A204.1 (cell line): ENCODE results near the gene KIF12.
"Not testable (repeated sequence)": the region's sequence is repeated elsewhere in the genome, so short reads cannot be mapped to it uniquely, and the experiment has no call there.

ENCODE experiments used
- FAIRE-seq: peaks from 2 replicates; lab custom pipeline; 2012; peaks lifted over from hg19 to GRCh38; lab: Jason Lieb, UNC

KIF12 gene

GRCh38 chr9:114083666-114084065 is 15.4 kb downstream of the KIF12 start:
- no peak for FAIRE-seq

GRCh38 chr9:114082763-114083412 is 16.2 kb downstream of the KIF12 start:
- FAIRE-seq: not testable (repeated sequence)

- FAIRE-seq: peak; percentile 19
Observed at GRCh38 chr9:114082017-114082762, 16.9 kb downstream of the KIF12 start.

GRCh38 chr9:114081441-114082016 is 17.6 kb downstream of the KIF12 start:
- no peak for FAIRE-seq

GRCh38 chr9:114080773-114081440 is 18.2 kb downstream of the KIF12 start:
- no peak for FAIRE-seq

- no peak for FAIRE-seq
Observed at GRCh38 chr9:114080195-114080772, 18.8 kb downstream of the KIF12 start.

GRCh38 chr9:114078781-114079156 is 20.3 kb downstream of the KIF12 start:
- no peak for FAIRE-seq

GRCh38 chr9:114078021-114078780 is 20.9 kb downstream of the KIF12 start, which contains the start of gene AMBP:
TSS of gene AMBP (minus strand) at chr9:114078300. CDS start at chr9:114078209, 91 bp downstream.
- FAIRE-seq: no peak

- no peak for FAIRE-seq
Observed at GRCh38 chr9:114077162-114077837, 21.8 kb downstream of the KIF12 start.

GRCh38 chr9:114076237-114077161 is 22.6 kb downstream of the KIF12 start:
- no peak for FAIRE-seq

- FAIRE-seq: no peak
Observed at GRCh38 chr9:114075602-114076001, 23.5 kb downstream of the KIF12 start.

GRCh38 chr9:114072184-114073140 is 26.6 kb downstream of the KIF12 start:
- FAIRE-seq: no peak

- no peak for FAIRE-seq
Observed at GRCh38 chr9:114071197-114071795, 27.8 kb downstream of the KIF12 start.

- no peak for FAIRE-seq
Observed at GRCh38 chr9:114070188-114071103, 28.6 kb downstream of the KIF12 start.

- no peak for FAIRE-seq
Observed at GRCh38 chr9:114069476-114070187, 29.5 kb downstream of the KIF12 start.

GRCh38 chr9:114065304-114065703 is 33.8 kb downstream of the KIF12 start:
- FAIRE-seq: no peak
